GM21737 (cell line): ENCODE measurements around the gene POLRMT.

ENCODE experiments used
- ATAC-seq: cut with Tn5 transposase; IDR thresholded peaks from one replicate; pipeline ENCODE4 v1.9.1; 2021; ENCODE audit warnings: mild to moderate bottlenecking, moderate library complexity; ENCODE audit not compliant: unreplicated experiment

POLRMT gene

DNA sequence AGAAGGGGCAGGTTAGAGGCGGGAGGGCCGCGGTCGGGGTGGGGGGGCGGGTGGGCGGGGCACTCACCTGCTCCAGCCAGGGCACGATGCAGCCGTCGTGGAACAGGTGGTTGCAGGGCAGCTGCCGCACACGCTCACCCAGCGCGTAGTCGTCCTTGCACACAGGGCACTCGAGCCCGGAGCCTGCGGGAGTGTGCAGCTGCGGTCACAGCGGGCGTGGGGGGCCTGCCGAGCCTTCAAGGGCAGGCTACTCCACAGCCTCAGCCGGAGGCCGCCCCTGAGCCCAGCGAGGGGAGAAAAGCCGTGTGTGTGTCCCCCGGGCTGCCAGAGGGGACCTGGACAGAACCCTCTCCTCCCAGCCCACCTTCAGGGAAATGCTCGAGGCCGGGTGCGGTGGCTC lies 15.0 kb upstream of the POLRMT start:
- no peak for ATAC-seq

DNA sequence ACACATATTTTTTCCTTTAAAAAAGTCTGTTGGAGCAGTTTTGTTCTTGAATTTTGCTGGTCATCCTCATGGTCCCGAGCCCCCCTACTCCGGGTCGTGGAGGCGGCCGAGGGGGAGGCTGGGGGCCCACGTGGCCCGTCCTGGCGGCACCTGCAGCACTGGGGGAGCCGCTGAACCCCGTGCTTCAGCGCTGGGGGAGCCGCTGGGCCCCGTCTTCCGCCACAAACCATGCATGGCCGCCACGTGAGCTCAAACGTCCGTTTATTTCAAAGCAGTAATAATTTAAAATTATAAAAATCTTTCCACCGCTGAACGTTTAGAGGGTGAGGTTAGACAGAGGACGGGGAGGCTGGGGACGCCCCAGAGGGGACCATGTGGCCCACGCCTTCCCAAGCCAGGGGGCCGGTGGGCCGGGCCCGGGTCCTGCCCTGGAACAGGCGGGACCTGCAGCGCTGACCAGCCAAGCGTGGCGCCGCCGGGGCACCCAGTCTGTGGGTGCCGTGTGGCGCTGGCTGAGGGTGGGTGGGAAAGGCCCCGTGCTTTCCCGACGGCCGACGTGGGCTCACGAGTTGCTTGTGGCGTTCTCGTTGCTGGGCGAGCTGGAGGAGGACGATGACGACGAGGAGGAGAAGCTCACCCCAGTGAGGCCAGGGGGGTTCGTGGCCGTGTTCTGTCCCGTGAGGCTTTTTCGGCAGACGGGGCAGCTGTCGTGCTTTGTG lies 14.4 kb upstream of the POLRMT start:
- no peak for ATAC-seq

DNA sequence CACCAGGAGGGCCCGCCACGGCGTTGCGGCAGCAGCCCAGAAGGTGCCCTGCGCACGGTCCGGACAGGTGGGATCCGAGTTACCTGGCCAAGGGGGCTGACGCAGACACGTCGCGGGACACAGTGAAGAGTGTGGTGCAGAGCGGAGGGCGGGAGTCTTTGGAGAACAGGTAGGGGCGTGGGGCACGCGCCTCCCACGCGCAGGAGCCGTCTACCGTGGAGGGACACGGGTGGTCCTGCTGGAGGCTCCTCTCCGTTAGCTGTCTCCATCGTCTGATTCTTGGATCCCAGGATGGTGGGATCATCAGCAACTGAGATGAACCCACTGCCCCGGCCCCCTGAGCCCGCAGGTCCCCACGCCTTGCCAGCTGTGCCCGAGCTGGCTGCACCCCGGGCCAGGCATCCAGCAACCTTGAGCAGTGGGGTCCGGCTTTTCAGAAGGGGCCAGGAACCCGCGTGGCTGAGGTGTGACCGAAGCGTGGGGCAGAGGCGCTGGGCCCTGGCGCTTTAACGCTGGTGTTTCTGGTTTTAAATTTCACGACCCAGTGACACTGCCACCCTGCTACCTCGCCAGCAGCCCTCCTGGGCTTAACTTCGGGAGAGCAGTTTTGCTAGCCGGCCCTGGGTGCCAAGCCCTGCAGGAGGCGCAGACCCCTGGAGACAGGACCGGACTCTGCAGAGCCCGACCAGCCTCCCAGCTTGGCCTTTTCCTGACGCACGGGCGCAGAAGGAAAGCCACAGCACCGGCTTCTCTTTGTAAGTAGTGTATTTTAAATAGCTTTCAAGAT lies 13.6 kb upstream of the POLRMT start:
- no peak for ATAC-seq

DNA sequence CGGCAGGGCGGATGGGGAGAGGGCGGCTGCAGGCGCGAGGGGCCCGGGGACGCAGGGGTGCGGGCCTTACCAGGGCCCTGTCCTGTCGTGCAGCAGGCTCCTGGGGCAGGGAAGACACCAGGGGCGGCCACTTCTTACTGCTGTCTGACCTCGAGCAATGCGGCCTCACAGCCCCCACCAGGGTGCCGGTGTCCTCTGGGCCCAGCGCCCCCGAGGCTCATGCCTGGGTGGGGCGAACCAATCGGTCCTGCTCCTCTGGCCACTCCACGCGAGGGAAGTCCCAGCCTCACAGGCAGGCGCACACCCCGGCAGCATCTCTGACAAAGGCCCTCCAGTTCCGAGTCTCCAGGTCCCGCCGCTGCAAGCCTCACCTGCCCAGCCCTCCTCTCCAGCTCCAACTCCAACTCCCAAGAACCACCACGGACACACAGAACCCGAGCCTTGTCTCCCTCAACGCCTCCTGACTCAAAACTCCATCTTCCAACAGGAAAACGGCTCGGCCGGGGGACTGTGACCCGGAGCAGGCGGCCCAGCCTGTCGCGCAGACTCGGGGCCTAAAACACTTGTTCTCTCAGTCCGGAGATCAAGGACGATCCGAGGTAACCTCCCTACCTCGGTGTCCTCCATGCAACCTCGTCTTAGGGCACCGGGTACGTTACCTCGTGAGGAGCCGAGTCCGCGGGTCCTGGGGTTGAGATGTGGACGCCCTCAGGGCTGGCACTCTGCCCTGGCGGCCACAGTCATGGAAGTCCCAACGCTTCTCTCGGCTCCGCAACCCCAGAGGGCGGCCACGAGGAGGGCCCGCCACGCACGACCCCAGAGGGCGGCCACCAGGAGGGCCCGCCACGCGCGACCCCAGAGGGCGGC lies 12.8 kb upstream of the POLRMT start:
- no peak for ATAC-seq

DNA sequence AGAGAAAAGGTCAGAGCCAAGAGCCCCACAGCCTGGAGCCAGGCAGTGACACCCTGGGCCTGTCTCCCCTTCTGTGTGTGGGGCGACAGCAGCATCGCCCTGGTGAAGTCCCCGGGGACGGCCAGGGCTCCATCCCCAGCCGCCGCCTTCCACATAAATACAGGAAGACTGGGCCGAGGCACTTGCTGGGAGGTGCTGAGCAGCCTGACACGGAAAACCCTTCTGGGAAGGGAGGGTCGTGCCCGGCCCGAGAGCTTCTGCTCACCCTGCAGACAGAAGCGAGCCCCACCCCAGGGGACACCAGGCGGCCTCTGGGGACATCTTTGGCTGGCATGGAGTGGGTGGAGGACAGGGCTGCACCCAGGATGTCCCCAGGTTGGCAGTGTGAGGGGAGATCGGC lies 11.5 kb upstream of the POLRMT start:
- ATAC-seq = no peak

DNA sequence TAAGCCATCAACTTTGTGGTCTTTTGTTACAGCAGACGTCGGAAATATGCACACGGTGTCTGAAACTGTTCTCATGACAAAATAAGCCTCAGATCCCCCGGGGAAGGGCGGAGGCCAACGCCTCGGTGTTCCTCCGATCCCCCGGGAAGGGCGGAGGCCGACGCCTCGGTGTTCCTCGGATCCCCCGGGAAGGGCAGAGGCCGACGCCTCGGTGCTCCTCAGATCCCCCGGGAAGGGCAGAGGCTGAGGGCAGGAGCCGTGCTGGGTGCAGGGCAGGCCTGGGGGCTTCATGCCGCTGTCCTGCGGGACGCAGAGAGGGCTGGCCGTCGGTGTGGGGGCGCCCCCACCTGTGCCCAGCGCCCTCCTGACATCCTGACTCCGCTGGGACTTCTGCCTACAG lies 11.0 kb upstream of the POLRMT start:
- no peak for ATAC-seq

DNA sequence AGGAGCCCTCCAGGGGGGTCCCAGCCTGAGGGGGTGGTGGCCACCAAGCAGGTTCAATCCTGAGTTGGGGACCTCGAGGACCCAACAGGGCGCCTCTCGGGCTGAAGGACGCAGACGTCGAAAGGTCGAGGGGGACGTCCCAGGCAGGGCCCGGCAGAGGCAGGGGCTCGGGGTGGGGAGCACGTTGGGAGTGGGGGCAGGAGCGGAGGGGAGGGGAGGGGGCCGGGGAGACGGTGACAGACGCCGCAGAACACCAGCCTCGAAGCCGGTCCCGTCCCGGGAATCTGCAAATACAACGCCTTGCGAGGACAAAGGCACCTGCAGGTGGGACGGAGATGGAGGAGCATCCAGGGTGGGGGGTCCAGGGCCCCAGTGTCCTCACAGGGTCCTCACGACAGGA lies 10.4 kb upstream of the POLRMT start:
- no peak for ATAC-seq

DNA sequence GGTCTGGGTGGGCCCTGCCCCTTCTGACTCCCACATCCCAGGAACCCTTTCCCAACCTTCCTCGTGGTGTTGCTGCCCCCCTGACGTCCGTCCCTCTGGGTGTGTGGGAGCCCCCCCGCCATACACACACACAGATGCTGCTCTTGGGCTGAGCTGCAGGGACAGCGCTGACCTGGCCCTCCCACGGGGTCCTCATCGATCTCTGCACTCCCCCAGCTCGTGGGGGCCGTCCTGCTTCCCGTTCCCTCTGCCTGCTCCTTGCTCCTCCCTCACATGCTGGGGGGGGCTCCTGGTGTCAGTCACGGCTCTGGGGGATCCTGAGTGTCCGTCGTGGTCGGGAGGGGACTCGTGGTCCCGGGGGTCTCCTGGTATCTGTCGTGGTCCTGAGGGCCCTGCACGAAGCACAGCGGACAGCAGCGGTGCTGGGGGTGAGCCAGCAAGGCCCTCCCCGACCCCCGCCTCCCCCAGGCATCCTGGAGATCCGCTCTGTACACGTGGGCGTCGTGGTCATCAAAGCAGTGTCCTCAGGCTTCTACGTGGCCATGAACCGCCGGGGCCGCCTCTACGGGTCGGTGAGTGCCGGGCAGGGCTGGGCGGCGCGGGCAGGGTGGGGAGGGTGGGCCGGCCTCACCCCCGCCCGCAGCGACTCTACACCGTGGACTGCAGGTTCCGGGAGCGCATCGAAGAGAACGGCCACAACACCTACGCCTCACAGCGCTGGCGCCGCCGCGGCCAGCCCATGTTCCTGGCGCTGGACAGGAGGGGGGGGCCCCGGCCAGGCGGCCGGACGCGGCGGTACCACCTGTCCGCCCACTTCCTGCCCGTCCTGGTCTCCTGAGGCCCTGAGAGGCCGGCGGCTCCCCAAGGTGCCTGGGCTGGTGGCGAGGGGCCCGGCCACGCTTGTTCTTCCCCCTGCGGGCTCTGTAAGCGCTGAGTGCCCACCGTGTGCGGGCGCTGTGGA lies 9.7 kb upstream of the POLRMT start:
- ATAC-seq = no peak

DNA sequence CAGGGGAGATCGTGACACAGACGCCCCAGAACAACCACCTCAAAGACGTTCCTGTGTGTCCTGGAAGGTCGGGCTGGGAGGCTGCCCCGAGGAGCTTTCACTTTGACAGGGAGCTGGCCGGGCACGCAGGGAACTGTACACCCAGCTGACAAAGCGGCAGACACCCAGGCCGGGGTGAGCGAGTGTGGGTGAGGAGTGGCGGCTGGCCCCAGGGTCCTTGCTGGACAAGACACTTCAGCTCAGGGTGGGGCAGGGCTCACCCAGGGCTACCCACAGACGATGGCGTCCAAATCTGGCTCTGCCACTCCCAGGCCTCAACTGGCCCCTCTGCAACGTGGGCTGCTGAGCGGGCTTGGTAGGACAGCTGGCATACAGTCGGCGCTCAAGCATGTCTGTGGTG lies 8.4 kb upstream of the POLRMT start:
- ATAC-seq = no peak

DNA sequence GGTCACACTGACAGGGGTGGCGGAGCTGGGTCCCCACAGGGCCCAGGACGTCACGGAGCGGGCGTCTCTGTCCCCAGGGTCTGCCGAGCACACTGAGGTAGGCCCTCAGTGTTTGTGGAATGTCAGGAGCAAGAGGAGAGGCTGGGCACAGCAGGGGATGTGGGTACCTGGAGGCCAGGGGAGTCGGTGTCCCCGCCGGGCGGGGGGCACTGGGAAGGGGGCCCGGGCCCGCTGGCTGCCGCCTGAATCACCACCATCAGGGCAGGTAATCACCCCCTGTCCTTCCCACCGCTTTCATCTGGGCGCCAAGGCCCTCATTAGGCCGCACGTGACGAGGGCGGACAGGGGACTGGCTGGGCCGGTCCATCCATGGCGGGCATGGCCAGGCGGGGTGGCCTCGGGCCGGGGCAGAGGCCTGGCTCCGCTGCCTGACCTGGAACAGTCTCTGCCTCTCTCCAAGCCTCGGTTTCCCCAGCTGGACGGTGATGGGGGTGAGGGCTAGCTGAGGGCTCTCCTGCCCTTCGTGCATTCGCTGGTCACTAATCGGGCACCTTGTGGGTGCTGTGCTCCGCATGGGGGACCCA lies 7.4 kb upstream of the POLRMT start:
- ATAC-seq = no peak

DNA sequence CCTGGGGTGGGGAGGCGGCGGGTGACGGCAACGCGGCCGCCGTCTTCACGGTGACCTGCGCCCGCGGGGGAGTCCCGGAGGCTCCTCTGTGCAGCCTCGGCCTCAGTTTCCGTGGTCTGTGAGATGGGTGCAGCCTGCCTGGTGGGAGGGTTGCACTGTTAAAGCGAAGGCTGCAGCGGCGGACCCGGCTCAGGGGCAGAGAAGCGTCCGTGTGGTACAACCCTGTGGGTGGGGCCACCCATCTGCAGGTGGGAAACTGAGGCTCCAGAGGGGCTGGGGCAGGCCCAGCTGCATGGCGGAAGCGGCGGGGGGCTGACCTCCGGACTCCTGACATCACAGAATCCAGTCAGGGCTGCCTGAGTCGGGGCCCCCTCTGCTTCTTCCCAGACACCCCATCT lies 6.8 kb upstream of the POLRMT start:
- no peak for ATAC-seq

DNA sequence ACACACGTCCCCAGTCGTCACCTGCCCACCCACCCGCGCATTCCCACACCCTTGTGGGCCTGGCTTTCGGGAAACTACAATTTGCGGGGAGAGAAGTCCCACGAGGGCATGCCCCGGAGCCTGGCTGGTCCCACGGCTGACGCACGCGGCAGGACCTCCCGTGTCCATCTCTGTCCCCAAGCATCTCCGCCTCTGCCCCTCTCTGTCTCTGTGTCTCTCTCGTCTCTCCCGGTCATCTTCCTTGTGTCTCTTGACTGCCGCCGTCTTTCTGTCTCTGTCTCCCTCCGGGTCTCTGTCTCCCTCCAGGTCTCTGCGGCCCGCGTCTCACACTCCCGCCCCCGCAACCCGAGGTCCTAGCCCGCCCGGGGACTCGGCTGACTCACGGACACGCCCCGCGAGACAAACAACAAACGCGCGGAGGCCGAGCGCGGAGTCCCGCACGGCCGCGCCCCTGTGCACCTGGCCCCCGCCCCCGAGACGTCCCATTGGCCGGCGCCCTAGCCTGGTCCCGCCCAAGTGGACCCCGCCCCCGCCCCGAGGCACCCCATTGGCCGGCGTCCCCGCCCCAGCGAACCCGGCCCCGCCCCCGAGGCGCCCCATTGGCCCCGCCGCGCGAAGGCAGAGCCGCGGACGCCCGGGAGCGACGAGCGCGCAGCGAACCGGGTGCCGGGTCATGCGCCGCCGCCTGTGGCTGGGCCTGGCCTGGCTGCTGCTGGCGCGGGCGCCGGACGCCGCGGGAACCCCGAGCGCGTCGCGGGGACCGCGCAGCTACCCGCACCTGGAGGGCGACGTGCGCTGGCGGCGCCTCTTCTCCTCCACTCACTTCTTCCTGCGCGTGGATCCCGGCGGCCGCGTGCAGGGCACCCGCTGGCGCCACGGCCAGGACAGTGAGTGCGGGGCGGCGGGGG lies 6.2 kb upstream of the POLRMT start, which contains the start of gene FGF22:
Gene FGF22 (plus strand): TSS at position 627 of the 908 bp plus-strand sequence. CDS start 47 bp downstream, at position 674.
- peak; percentile 65 for ATAC-seq

DNA sequence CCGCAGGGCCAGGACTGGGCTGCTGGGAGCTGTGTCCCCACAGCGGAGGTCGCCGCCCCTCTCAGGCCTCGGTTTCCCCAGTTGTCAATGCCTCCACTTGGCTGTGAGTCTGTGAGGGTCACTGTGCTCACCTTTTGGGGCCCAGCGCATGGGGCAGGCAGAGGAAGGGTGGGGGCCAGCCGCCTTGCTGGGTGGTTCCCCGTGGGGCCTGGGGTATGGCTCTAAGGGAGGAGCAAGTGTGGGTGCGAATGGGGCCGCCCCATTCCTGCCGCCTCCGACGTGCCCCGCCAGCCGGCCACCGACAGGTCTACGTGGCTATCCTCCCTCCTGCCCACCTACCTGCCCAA lies 5.5 kb upstream of the POLRMT start:
- no peak for ATAC-seq

DNA sequence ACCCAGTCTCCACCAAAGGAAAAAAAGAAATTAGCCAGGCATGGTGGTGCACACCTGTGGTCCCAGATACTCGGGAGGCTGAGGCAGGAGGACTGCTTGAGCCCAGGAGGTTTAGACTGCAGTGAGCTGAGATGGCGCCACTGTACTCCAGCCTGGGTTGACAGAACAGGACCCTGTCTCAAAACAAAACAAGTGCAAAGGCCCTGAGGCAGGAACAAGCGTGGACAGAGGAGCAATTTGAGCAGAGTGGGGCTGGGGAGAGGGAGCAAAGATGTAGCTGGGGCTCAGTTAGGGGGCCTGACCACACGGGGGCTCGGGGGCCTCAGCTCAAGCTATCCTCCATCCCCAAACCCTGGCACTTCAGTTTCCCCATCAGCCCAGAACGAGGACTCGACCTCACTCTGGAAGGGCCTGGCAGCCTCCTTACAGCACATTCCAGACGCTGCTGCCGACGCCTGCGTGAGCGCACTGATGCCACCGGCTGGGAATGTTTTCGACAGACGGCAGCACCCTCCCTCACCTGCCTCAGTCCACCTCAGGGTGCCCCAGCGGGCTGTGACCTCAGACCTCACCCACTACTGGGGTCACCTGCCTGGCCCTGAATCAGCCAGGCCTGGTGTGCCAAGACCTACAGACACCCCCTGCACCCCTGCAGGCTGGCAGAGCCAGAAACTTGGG lies 1.8 kb upstream of the POLRMT start:
- ATAC-seq = no peak

DNA sequence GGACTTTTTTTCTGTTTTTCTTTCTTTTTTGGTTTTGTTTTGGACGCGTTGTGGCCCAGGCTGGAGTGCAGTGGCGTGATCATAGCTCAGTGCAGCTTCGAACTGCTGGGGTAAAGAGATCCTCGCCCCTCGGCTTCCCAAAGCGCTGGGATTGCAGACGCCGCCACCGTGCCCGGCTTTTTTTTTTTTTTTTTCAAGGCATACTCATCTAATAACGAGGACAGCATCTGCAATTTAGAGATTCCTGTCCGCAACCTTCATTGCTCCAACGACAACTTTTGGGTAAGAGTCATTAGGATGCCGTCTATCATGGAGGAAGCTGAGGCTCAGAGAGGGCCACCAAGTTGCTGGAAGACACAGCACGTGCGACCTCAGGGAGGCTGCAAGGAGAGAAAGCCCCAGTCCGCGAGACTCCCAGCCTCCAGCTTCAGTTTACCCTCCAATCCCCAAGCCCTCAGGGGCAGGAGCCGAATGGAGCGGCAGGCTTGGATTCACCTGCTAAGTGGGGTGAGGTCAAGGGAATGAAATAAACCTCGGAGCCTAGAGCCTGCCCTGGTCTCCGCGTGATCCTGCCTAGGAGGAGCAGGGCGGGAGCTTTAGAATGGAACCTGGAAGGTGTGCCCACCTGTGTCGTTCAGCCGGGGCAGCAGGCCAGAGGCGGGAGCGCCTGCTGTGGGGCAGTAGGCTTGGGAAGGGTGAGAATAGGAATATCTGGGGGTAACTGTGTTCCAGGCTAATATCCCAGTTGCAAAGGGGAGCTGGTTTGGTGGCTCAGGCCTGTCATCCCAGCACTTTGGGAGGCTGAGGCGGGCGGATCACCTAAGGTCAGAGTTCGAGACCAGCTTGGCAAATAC lies 676 bp upstream of the POLRMT start:
- no peak for ATAC-seq

DNA sequence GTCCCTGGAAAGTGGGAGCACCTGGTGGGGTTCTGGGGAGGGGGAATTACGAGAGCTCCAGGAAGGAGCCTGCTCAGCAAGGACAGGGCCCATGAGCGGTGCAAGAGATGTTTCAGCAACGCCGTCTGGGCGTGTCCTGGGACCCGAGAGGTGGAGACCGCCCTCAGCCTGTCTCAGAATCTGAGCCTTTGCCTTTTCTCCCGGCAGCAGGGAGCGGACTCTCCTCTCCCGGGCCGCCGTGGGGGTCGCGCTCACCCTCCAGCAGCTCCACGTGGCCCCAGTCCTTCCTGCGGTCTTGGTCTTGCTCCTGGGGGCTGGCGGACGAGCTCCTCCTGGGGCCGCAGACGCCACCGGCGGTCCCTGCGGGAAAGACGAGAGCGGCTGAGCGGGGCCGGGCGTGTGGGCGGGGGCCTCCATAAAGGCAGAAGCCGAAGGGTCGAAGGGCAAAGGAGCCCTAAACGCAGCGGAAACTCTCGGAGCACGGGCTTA lies 714 bp downstream of the POLRMT start:
- peak; percentile 15 for ATAC-seq

DNA sequence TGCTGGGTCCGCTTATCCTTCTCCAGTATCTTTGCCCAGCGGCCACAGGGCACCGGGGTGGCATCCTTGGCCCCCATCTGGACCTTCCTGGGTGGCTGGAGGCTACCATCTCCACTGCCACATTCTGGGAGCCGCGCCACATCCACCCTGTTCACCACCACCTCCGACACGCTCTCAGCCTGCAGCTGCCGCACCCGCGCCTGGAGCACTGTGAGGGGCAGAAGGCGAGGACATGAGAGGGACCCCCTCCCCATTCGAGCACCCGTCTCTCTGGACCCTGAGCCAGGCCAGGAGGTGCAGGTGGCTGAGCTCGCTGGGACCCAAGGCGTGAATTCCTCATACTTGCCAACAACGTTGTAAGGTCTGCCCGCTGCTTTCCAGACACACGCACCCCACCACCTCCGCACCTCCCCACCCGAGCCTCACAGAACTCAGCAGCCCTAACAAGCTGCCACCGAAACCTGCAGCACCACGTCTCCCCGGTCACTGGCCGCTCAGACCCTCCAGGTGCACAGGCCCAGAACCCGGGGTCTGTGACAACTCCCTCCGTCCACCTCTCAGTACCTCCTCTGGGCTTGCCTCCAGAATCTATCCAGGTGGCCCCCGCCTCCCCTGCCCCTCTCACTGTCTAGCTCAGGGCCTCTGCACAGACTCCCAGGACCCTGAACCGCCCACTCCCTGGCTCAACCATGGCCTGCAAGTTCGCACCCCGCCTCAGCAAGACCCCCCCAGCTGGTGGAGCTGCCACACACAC lies 3.2 kb downstream of the POLRMT start:
- no peak for ATAC-seq
